Measurements from ENCODE around the gene TSPAN32.

TSPAN32 gene

DNA sequence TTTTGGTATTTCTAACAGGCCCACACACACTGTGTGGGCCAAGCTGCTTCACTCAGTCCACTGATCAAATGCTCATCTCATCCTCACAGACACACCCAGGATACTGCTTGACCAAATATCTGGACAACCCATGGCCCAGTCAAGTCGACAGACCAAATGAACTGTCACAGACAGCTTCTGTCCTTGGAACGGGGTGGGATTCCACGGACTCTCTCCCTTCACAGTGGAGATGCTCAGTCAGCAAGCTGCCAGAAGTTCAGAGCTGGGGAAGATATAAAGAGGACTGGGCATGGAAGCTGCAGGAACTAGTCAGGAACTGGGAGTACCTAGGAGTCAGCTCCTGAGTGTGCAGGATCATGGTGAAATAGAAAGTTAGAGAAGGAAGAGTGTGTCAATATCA lies 40.7 kb downstream of the TSPAN32 start:
- Histone ChIP-seq H3K9me3 (ENCODE audit: control insufficient read depth in 1 of 2, low read length in 2 of 2) (peaks cover 0 to 7% of the 10 kb centered on the region in 2 donors), H3K4me1 (ENCODE audit: control insufficient read depth in 1 of 2, insufficient read depth in 2 of 2, low read length in 2 of 2) (no peaks in the 10 kb centered on the region), H3K36me3 (ENCODE audit: control insufficient read depth in 1 of 2, insufficient read depth in 2 of 2, low read length in 2 of 2) (no peaks in the 10 kb centered on the region), H3K4me3 (ENCODE audit: low read depth in 1 of 2, low read length in 2 of 2) (no peak overlapping the region), H3K27me3 (ENCODE audit: low read depth, low read length) (no peaks in the 10 kb centered on the region), H3K27ac (ENCODE audit: low read length) (no peak overlapping the region)

DNA sequence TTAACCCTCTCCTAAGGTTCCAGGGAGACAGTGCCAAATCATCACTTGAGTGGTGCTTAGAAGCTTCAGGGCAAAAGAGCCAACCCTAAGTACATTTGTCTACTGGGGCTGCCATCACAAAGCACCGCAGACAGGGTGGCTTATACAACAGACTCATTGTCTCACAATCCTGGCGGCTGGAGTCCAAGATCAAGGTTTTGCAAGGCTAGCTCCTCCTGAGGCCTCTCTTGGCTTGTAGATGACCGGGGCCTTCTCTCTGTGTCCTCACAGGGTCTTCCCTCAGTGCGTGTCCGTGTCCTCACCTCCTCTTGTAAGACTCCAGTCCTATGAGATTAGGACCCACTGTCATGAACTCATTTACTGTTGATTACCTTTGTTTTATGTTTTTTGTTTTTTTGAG lies 41.2 kb downstream of the TSPAN32 start:
- H3K36me3 ChIP-seq (ENCODE audit: control insufficient read depth in 1 of 2, insufficient read depth in 2 of 2, low read length in 2 of 2) = no peaks in the 10 kb centered on the region
- peaks cover 0 to 7% of the 10 kb centered on the region in 2 donors for H3K9me3 ChIP-seq (ENCODE audit: control insufficient read depth in 1 of 2, low read length in 2 of 2)

DNA sequence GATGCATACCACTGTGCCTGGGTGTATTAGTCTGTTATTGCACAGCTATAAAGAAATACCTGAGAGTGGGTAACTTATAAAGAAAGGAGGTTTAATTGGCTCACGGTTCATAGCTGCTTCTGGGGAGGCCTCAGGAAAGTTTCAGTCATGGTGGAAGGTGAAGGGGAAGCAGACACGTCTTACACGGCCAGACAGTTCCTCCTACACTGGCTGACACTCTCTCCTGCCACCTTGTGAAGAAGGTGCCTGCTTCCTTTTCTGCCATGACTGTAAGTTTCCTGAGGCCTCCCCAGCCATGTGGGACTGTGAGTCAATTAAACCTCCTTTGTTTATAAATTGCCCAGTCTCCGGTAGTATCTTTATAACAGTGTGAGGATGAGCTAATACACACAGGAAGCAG lies 41.7 kb downstream of the TSPAN32 start:
- H3K27me3 ChIP-seq (ENCODE audit: low read depth, low read length) = no peaks in the 10 kb centered on the region
- no peak overlapping the region for H3K27ac ChIP-seq (ENCODE audit: low read length)
- H3K4me3 ChIP-seq (ENCODE audit: low read depth in 1 of 2, low read length in 2 of 2) = no peak overlapping the region
- H3K36me3 ChIP-seq (ENCODE audit: control insufficient read depth in 1 of 2, insufficient read depth in 2 of 2, low read length in 2 of 2) = no peaks in the 10 kb centered on the region
- H3K9me3 ChIP-seq (ENCODE audit: control insufficient read depth in 1 of 2, low read length in 2 of 2) = peaks cover 0 to 7% of the 10 kb centered on the region in 2 donors
- no peaks in the 10 kb centered on the region for H3K4me1 ChIP-seq (ENCODE audit: control insufficient read depth in 1 of 2, insufficient read depth in 2 of 2, low read length in 2 of 2)

More for the DNA sequence above, 41.2 kb downstream of the TSPAN32 start:
- H3K4me3 ChIP-seq (ENCODE audit: low read depth in 1 of 2, low read length in 2 of 2) = no peak overlapping the region
- no peak overlapping the region for H3K27ac ChIP-seq (ENCODE audit: low read length)
- no peaks in the 10 kb centered on the region for H3K27me3 ChIP-seq (ENCODE audit: low read depth, low read length)
- H3K4me1 ChIP-seq (ENCODE audit: control insufficient read depth in 1 of 2, insufficient read depth in 2 of 2, low read length in 2 of 2) = no peaks in the 10 kb centered on the region

DNA sequence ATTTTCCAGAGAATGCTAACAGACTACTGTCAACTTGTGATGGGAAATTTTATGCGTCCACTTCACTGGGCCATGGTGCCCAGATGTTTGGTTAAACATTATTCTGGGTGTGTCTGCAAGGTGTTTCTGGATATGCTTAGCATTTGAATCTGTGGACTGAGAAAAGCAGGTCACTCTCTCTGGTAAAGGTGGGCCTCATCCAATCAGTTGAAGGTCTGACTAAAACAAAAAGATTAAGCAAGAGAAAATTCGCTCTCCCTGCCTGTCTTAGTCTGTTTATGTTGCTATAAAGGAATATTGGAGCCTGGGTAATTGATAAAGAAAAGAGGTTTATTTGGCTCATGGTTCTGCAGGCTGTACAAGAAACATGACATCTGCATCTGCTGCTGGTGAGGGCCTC lies 43.2 kb downstream of the TSPAN32 start:
- no peak overlapping the region for H3K27ac ChIP-seq (ENCODE audit: low read length)
- H3K36me3 ChIP-seq (ENCODE audit: control insufficient read depth in 1 of 2, insufficient read depth in 2 of 2, low read length in 2 of 2) = no peaks in the 10 kb centered on the region

DNA sequence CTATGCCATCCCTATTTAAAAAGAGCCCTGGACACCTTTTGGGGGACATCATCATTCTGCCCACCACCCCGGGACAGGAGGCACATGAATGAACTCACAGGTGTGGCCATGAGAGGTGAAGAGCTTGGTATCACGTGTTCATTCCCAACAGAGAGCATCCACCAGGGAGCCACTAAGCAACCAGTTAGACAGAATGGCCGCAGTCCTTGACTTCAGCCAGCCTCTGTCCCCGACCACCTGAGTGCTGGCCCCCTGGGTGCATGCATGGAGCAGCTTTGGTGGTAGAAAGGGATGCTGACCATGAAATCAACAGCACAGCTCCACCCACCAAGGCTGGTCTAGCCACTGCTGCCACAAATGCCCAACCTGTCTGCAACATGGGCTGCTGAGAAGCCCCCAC lies 44.2 kb downstream of the TSPAN32 start:
- H3K4me1 ChIP-seq (ENCODE audit: control insufficient read depth in 1 of 2, insufficient read depth in 2 of 2, low read length in 2 of 2) = no peaks in the 10 kb centered on the region
- no peaks in the 10 kb centered on the region for H3K27me3 ChIP-seq (ENCODE audit: low read depth, low read length)
- peaks cover 0 to 12% of the 10 kb centered on the region in 2 donors for H3K9me3 ChIP-seq (ENCODE audit: control insufficient read depth in 1 of 2, low read length in 2 of 2)
- H3K27ac ChIP-seq (ENCODE audit: low read length) = no peak overlapping the region
- H3K36me3 ChIP-seq (ENCODE audit: control insufficient read depth in 1 of 2, insufficient read depth in 2 of 2, low read length in 2 of 2) = no peaks in the 10 kb centered on the region
- no peak overlapping the region for H3K4me3 ChIP-seq (ENCODE audit: low read depth in 1 of 2, low read length in 2 of 2)

More for the DNA sequence above, 43.2 kb downstream of the TSPAN32 start:
- Histone ChIP-seq H3K9me3 (ENCODE audit: control insufficient read depth in 1 of 2, low read length in 2 of 2) (peaks cover 0 to 12% of the 10 kb centered on the region in 2 donors), H3K4me3 (ENCODE audit: low read depth in 1 of 2, low read length in 2 of 2) (no peak overlapping the region), H3K27me3 (ENCODE audit: low read depth, low read length) (no peaks in the 10 kb centered on the region), H3K4me1 (ENCODE audit: control insufficient read depth in 1 of 2, insufficient read depth in 2 of 2, low read length in 2 of 2) (no peaks in the 10 kb centered on the region)

DNA sequence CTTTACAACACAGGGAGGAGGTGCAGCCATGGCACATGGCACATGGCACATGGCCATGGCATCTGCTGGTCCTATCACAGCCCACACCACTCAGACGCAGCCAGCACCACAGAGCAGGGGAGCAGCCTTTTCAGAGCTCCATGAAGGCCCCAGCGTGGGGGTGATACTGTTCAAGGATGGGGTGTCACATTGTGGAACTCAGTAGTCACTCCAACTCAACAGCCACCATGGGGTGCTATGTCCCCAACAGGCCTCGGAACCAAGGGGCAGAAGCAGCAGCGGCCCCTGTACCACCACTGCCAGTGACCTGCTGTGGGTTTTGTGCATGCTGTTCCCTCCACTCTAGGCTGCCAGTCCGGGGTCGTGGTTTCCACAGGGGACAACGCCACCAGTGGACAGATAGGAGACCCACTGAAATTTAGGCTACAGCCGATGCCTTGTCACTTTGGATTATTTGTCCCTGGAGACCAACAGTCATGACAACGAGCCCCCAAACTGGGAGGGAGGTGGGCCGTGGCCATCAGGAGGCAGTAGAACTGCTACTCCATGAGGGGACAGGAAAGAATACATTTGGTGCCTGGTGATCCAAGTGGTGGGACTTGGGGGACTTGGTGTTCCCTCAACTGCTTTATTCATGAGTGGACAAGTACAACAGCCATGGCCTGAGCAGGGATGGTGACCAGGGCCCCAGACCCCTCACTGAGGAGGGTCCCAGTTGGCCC lies 44.9 kb downstream of the TSPAN32 start:
- H3K27me3 ChIP-seq (ENCODE audit: low read depth, low read length) = no peaks in the 10 kb centered on the region
- H3K9me3 ChIP-seq (ENCODE audit: control insufficient read depth in 1 of 2, low read length in 2 of 2) = peaks cover 0 to 12% of the 10 kb centered on the region in 2 donors
- H3K4me3 ChIP-seq (ENCODE audit: low read depth in 1 of 2, low read length in 2 of 2) = no peak overlapping the region
- no peak overlapping the region for H3K27ac ChIP-seq (ENCODE audit: low read length)
- H3K36me3 ChIP-seq (ENCODE audit: control insufficient read depth in 1 of 2, insufficient read depth in 2 of 2, low read length in 2 of 2) = no peaks in the 10 kb centered on the region
- no peaks in the 10 kb centered on the region for H3K4me1 ChIP-seq (ENCODE audit: control insufficient read depth in 1 of 2, insufficient read depth in 2 of 2, low read length in 2 of 2)

DNA sequence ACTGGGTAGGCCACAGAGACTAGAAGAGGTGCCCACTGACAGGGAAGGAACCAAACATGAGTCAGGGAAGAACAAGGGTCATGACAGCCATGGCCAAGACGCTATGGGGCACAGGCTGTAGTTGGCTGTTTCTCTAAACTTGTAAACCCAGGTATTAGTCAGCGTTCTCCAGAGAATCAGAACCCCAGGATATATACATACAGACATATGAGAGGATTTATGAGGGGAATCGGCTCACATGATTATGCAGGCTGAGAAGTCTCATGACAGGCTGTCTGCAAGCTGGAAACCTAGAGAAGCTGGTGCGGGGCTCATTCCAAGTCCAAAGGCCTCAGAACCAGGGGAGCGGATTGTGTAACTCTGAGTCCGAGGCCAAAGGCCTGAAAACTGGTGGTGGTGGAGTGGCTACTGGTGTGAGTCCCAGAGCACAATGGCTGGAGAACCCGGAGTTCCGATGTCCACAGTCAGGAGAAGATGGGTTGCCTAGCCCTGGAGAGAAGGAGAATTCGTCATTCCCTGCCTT lies 45.6 kb downstream of the TSPAN32 start:
- peaks cover 0 to 12% of the 10 kb centered on the region in 2 donors for H3K9me3 ChIP-seq (ENCODE audit: control insufficient read depth in 1 of 2, low read length in 2 of 2)
- no peaks in the 10 kb centered on the region for H3K36me3 ChIP-seq (ENCODE audit: control insufficient read depth in 1 of 2, insufficient read depth in 2 of 2, low read length in 2 of 2)
- no peak overlapping the region for H3K4me3 ChIP-seq (ENCODE audit: low read depth in 1 of 2, low read length in 2 of 2)
- H3K4me1 ChIP-seq (ENCODE audit: control insufficient read depth in 1 of 2, insufficient read depth in 2 of 2, low read length in 2 of 2) = no peaks in the 10 kb centered on the region
- no peak overlapping the region for H3K27ac ChIP-seq (ENCODE audit: low read length)
- H3K27me3 ChIP-seq (ENCODE audit: low read depth, low read length) = no peaks in the 10 kb centered on the region

DNA sequence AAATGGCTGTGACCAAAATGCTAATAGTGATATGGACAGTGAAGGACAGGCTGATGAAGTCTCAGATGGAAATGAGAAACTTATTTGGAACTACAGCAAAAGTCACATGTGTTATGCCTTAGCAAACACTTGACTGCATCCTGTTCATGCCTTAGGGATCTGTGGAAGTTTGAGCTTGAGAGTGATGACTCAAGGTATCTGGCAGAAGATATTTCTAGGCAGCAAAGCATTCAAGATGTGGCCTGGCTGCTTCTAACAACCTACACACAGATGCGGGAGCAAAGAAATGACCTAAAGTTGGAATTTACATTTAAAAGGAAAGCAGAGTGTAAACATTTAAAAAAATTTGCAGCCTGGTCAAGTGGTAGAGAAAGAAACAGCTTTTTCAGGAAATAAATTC lies 47.2 kb downstream of the TSPAN32 start:
- H3K4me1 ChIP-seq (ENCODE audit: control insufficient read depth in 1 of 2, insufficient read depth in 2 of 2, low read length in 2 of 2) = no peaks in the 10 kb centered on the region
- no peaks in the 10 kb centered on the region for H3K36me3 ChIP-seq (ENCODE audit: control insufficient read depth in 1 of 2, insufficient read depth in 2 of 2, low read length in 2 of 2)
- no peaks in the 10 kb centered on the region for H3K27me3 ChIP-seq (ENCODE audit: low read depth, low read length)
- H3K9me3 ChIP-seq (ENCODE audit: control insufficient read depth in 1 of 2, low read length in 2 of 2) = peaks cover 0 to 12% of the 10 kb centered on the region in 2 donors
- no peak overlapping the region for H3K27ac ChIP-seq (ENCODE audit: low read length)
- H3K4me3 ChIP-seq (ENCODE audit: low read depth in 1 of 2, low read length in 2 of 2) = no peak overlapping the region

DNA sequence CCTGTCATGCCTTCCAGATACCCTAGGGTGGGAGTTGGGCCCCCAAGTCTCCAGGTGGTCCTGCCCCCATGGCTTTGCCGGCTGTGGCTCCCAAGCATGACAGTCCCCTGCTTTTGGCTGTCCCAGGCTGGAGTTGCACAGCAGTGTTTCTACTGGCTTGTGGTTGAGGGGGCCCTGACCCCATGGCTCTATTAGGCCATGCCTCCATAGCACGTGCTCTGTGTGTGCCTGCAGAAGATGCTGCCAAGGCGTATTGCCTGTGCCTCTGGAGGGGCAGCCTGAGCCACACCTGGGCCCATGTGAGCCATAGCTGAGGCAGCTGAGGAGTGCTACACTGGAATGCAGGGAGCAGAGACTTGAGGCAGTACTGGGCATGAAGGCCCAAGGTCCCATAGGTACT lies 49.9 kb downstream of the TSPAN32 start:
- Histone ChIP-seq H3K9me3 (ENCODE audit: control insufficient read depth in 1 of 2, low read length in 2 of 2) (peaks cover 0 to 6% of the 10 kb centered on the region in 2 donors), H3K4me1 (ENCODE audit: control insufficient read depth in 1 of 2, insufficient read depth in 2 of 2, low read length in 2 of 2) (no peaks in the 10 kb centered on the region), H3K27me3 (ENCODE audit: low read depth, low read length) (no peaks in the 10 kb centered on the region), H3K27ac (ENCODE audit: low read length) (no peak overlapping the region), H3K36me3 (ENCODE audit: control insufficient read depth in 1 of 2, insufficient read depth in 2 of 2, low read length in 2 of 2) (no peaks in the 10 kb centered on the region), H3K4me3 (ENCODE audit: low read depth in 1 of 2, low read length in 2 of 2) (no peak overlapping the region)

DNA sequence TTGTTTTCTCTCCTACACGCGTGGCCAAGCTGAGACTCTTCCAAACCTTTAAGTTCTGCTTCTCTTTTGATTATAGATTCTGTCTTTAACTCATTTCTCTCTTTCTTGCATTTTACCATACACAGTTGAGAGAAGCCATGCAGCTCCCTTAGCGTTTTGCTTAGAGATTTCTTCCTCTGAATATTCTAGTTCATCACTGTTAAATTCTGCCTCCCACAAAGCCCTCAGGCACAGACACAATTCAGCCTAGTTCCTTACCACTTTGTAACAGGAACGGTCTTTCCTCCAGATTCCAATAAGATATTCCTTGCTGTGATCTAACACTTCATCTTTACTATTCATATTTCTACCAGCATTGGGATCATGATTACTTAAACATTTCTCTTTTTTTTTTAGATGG lies 50.6 kb downstream of the TSPAN32 start:
- no peaks in the 10 kb centered on the region for H3K4me1 ChIP-seq (ENCODE audit: control insufficient read depth in 1 of 2, insufficient read depth in 2 of 2, low read length in 2 of 2)
- H3K9me3 ChIP-seq (ENCODE audit: control insufficient read depth in 1 of 2, low read length in 2 of 2) = peaks cover 0 to 6% of the 10 kb centered on the region in 2 donors
- no peak overlapping the region for H3K4me3 ChIP-seq (ENCODE audit: low read depth in 1 of 2, low read length in 2 of 2)
- no peaks in the 10 kb centered on the region for H3K27me3 ChIP-seq (ENCODE audit: low read depth, low read length)
- no peaks in the 10 kb centered on the region for H3K36me3 ChIP-seq (ENCODE audit: control insufficient read depth in 1 of 2, insufficient read depth in 2 of 2, low read length in 2 of 2)
- H3K27ac ChIP-seq (ENCODE audit: low read length) = no peak overlapping the region

DNA sequence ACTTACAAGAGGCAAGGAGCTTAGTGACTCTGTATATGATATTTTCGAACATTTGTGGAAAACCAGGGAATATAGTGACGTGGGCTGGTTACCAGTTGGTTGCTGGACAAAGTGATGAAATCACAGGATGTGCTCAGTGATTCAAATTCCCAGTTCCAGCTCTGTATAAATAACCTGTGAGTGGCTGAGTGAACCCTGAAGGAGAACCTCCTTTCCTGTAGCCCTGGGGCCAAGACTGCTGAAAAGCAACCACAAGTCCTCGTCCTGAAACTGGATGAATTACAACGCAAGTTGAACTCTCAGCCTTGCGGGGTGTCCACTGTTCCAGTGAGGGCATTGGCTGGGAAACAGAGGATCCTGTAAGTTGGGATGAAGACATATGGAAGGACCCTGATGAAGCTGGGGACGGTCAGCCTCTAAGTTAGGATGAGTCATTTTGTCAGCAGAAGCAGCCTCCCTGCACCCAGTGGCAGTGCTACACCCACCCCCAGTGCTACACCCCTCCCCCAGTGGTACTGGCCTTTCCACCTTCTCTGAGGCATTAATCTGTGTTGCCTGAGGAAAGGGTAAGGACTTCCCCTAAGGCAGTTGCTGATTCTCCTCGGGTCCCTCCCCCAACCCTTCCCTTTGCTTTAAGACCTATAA lies 53.3 kb downstream of the TSPAN32 start:
- no peaks in the 10 kb centered on the region for H3K27me3 ChIP-seq (ENCODE audit: low read depth, low read length)
- H3K36me3 ChIP-seq (ENCODE audit: control insufficient read depth in 1 of 2, insufficient read depth in 2 of 2, low read length in 2 of 2) = no peaks in the 10 kb centered on the region
- no peaks in the 10 kb centered on the region for H3K9me3 ChIP-seq (ENCODE audit: control insufficient read depth in 1 of 2, low read length in 2 of 2)
- H3K4me1 ChIP-seq (ENCODE audit: control insufficient read depth in 1 of 2, insufficient read depth in 2 of 2, low read length in 2 of 2) = no peaks in the 10 kb centered on the region
- H3K4me3 ChIP-seq (ENCODE audit: low read depth in 1 of 2, low read length in 2 of 2) = no peak overlapping the region
- no peak overlapping the region for H3K27ac ChIP-seq (ENCODE audit: low read length)

Measured in muscle layer of duodenum (tissue), 2 donors.